SK-N-SH (cell line): ENCODE measurements around the gene ZNF470. TPM values are rescaled to one million over a fixed set of nuclear protein-coding genes. Genes with fewer than 3 reads are reported as not detected.

Experiments used
- CTCF ChIA-PET: fragments of 300-600, 350-600 bp; formaldehyde crosslinking; extraction: SDS; loops from one replicate; lab custom pipeline; 2021; lab: Yijun Ruan, JAX
- POLR2A ChIA-PET: fragments of 350-600 bp; sonication (Branson Sonifier 250); formaldehyde crosslinking; extraction: SDS; loops from one replicate; lab custom pipeline; 2020; ENCODE audit warnings: antibody characterized with exemption, inconsistent platforms; lab: Yijun Ruan, JAX
- DNase-seq: peaks from one replicate; pipeline ENCODE4 v3.0.0; 2012
- H2AFZ ChIP-seq: fragments of 200-600 bp; sonication (generic); 2 replicates; pipeline ENCODE4 v1.8.1; 2016; ENCODE audit warnings: antibody characterized with exemption, mild to moderate bottlenecking, low read depth
- H3F3A ChIP-seq: fragments of 200-600 bp; sonication (generic); replicated peaks from 2 replicates; pipeline ENCODE3; 2016; ENCODE audit warnings: antibody characterized with exemption, mild to moderate bottlenecking; ENCODE audit not compliant: insufficient read depth
- H3K27ac ChIP-seq, 2 experiments: fragments of 200-500 bp in 1 of 2; fragments of 200-600 bp in 1 of 2; sonication (Bioruptor generic) in 1 of 2; sonication (generic), shearing (Covaris generic) in 1 of 2; 2 replicates each; pipeline versions ENCODE4 v1.5.1 to v1.6.1; 2014 to 2016; ENCODE audit warnings: low read depth in 2 of 2, inconsistent platforms in 1 of 2, low read length in 1 of 2, mild to moderate bottlenecking in 1 of 2, mixed read lengths in 1 of 2
- H3K27me3 ChIP-seq: fragments of 200-600 bp; sonication (generic), shearing (Covaris generic); 2 replicates; pipeline ENCODE4 v1.6.1; 2016; ENCODE audit warnings: mixed run types; ENCODE audit not compliant: insufficient read depth
- H3K36me3 ChIP-seq, 2 experiments: fragments of 200-500 bp in 1 of 2; fragments of 200-600 bp in 1 of 2; sonication (Bioruptor generic) in 1 of 2; sonication (generic) in 1 of 2; replicated peaks in 1 of 2; 2 replicates each; pipeline versions ENCODE3 to v1.5.1; 2014 to 2016; ENCODE audit warnings: low read length in 1 of 2, mild to moderate bottlenecking in 1 of 2; ENCODE audit not compliant: insufficient read depth in 2 of 2, control insufficient read depth in 1 of 2
- H3K4me1 ChIP-seq, 2 experiments: fragments of 200-500 bp in 1 of 2; fragments of 200-600 bp in 1 of 2; sonication (Bioruptor generic) in 1 of 2; sonication (generic), shearing (Covaris generic) in 1 of 2; 2 replicates each; pipeline versions ENCODE4 v1.5.1 to v1.6.1; 2014 to 2016; ENCODE audit warnings: low read depth in 1 of 2, low read length in 1 of 2, mixed run types in 1 of 2; ENCODE audit not compliant: insufficient read depth in 2 of 2, control insufficient read depth in 1 of 2
- H3K4me2 ChIP-seq: fragments of 200-600 bp; sonication (generic), shearing (Covaris generic); 2 replicates; pipeline ENCODE4 v1.6.1; 2017; ENCODE audit warnings: mixed run types
- H3K4me3 ChIP-seq, 2 experiments: fragments of 200-500 bp in 1 of 2; fragments of 200-600 bp in 1 of 2; sonication (Bioruptor generic) in 1 of 2; sonication (generic), shearing (Covaris generic) in 1 of 2; 2 replicates each; pipeline versions ENCODE4 v1.5.1 to v1.8.1; 2014 to 2016; ENCODE audit warnings: low read depth in 2 of 2, inconsistent platforms in 1 of 2, low read length in 1 of 2, mild to moderate bottlenecking in 1 of 2, mixed read lengths in 1 of 2, moderate library complexity in 1 of 2
- H3K79me2 ChIP-seq: fragments of 200-600 bp; sonication (generic); 2 replicates; pipeline ENCODE4 v1.8.1; 2017; ENCODE audit warnings: mild to moderate bottlenecking; ENCODE audit not compliant: insufficient read depth
- H3K9ac ChIP-seq: fragments of 200-600 bp; sonication (generic); 2 replicates; pipeline ENCODE4 v1.6.1; 2017; ENCODE audit warnings: mixed run types
- H3K9me2 ChIP-seq: fragments of 200-600 bp; sonication (generic); 2 replicates; pipeline ENCODE4 v1.6.1; 2017; ENCODE audit warnings: mixed run types
- H3K9me3 ChIP-seq: fragments of 200-600 bp; sonication (generic); 2 replicates; pipeline ENCODE4 v1.6.1; 2017; ENCODE audit warnings: mixed run types, mild to moderate bottlenecking, moderate library complexity
- H4K20me1 ChIP-seq: fragments of 200-600 bp; sonication (generic); 2 replicates; pipeline ENCODE4 v1.6.1; 2017; ENCODE audit warnings: mild to moderate bottlenecking, mixed run types; ENCODE audit not compliant: insufficient read depth
- ELF1 ChIP-seq: IDR thresholded peaks from 2 replicates; pipeline ENCODE4 v1.4.0; 2012
- FOSL2 ChIP-seq: IDR thresholded peaks from 2 replicates; pipeline ENCODE4 v1.4.0; 2012; ENCODE audit warnings: low read depth, mild to moderate bottlenecking, moderate library complexity, borderline replicate concordance
- IRF3 ChIP-seq: fragments of 150-350 bp; IDR thresholded peaks from 2 replicates; pipeline ENCODE4 v1.6.1; 2016; ENCODE audit warnings: mild to moderate bottlenecking, low read depth, low read length
- MAX ChIP-seq: IDR thresholded peaks from 2 replicates; pipeline ENCODE4 v1.4.0; 2012; ENCODE audit warnings: low read depth
- MXI1 ChIP-seq: IDR thresholded peaks from 2 replicates; pipeline ENCODE4 v1.6.1; 2012; ENCODE audit warnings: mild to moderate bottlenecking, low read depth, low read length, improper control_type of control experiment
- TAF1 ChIP-seq: IDR thresholded peaks from 2 replicates; pipeline ENCODE4 v1.6.1; 2012; ENCODE audit warnings: low read depth, mild to moderate bottlenecking, low read length, moderate library complexity, borderline replicate concordance
- USF1 ChIP-seq: IDR thresholded peaks from 2 replicates; pipeline ENCODE4 v1.4.0; 2012; ENCODE audit warnings: low read depth, borderline replicate concordance
- WGBS: methylation state at CpG from one replicate; pipeline ENCODE4 v1.1.6; 2017; ENCODE audit warnings: low lambda C conversion rate; 5-methylcytosine and 5-hydroxymethylcytosine counted together
- polyA plus RNA-seq, 3 experiments: library from polyadenylated mRNA; depleted of rRNA; stranded (reverse); fragments of >200 nt; gene quantifications; 2 replicates each; pipeline ENCODE4 v1.2.3, GENCODE V29; 2012

Gene ZNF470
- polyA plus RNA-seq, 1 of the 3 experiments (the other 2 are of a cell fraction), result 2.5 TPM

- 83% methylated on average over 8 of the region's 8 CpGs for WGBS
- no peak overlapping the region for H2AFZ ChIP-seq
- no peaks in the 10 kb centered on the region for H4K20me1 ChIP-seq
- TF ChIP-seq USF1 (no peak), MAX (no peak)
- TF ChIP-seq, all 33 proteins: peak for 0
- POLR2A ChIA-PET, result no interaction called here
- CTCF ChIA-PET, result no interaction called here
- Histone ChIP-seq H3K9ac (no peak overlapping the region), H3K27me3 (no peaks in the 10 kb centered on the region), H3F3A (no peaks in the 10 kb centered on the region), H3K36me3 (peaks cover 12 to 24% of the 10 kb centered on the region in 2 experiments), H3K9me3 (no peaks in the 10 kb centered on the region; the same call in 1 of the 2 replicates), H3K4me3 (no peak overlapping the region; a peak in 1 of 4 replicates), H3K79me2 (peaks cover 67% of the 10 kb centered on the region), H3K9me2 (no peaks in the 10 kb centered on the region), H3K4me1 (no peaks in the 10 kb centered on the region), H3K27ac (no peak overlapping the region), H3K4me2 (no peak overlapping the region)
- no peak for DNase-seq
These were observed 44.0 kb downstream of the ZNF470 start for GRCh38 chr19:56611288-56611687.

- TF ChIP-seq TAF1 (no peak), ELF1 (no peak), MXI1 (no peak), FOSL2 (no peak)
- H2AFZ ChIP-seq, result no peak overlapping the region
- peaks cover 12 to 32% of the 10 kb centered on the region in 2 experiments for H3K36me3 ChIP-seq
- 83% methylated on average over 2 of the region's 2 CpGs for WGBS
- H3K9ac ChIP-seq, result no peak overlapping the region
- no peak for DNase-seq
- H3K4me3 ChIP-seq, result no peak overlapping the region
- no peak overlapping the region for H3K4me2 ChIP-seq
- H3K27ac ChIP-seq, result no peak overlapping the region
- H3K9me2 ChIP-seq, result no peaks in the 10 kb centered on the region
- ChIA-PET CTCF (no interaction called here), POLR2A (no interaction called here)
- no peaks in the 10 kb centered on the region for H3F3A ChIP-seq
- H3K27me3 ChIP-seq, result no peaks in the 10 kb centered on the region
- H4K20me1 ChIP-seq, result no peaks in the 10 kb centered on the region
- no peaks in the 10 kb centered on the region; the same call in 1 of the 2 replicates for H3K9me3 ChIP-seq
- H3K4me1 ChIP-seq, result no peaks in the 10 kb centered on the region
- H3K79me2 ChIP-seq, result peaks cover 67% of the 10 kb centered on the region
These were observed 45.5 kb downstream of the ZNF470 start for GRCh38 chr19:56612737-56613136.

- H3K27me3 ChIP-seq, result no peaks in the 10 kb centered on the region
- WGBS, result 95% methylated on average over 5 of the region's 5 CpGs
- H3K9me3 ChIP-seq, result no peaks in the 10 kb centered on the region
- no peaks in the 10 kb centered on the region for H3K9me2 ChIP-seq
- peaks cover 64% of the 10 kb centered on the region for H3K79me2 ChIP-seq
- no peak overlapping the region for H3K27ac ChIP-seq
- CTCF ChIA-PET, result no interaction called here
- no peak overlapping the region for H2AFZ ChIP-seq
- no peaks in the 10 kb centered on the region for H4K20me1 ChIP-seq
- no peaks in the 10 kb centered on the region for H3F3A ChIP-seq
- TF ChIP-seq IRF3, result no peak
- TF ChIP-seq ELF1, result no peak
- POLR2A ChIA-PET, result no interaction called here
- H3K4me3 ChIP-seq, result peak overlapping the region in 1 of 2 experiments; percentile 6; a peak in 1 of 4 replicates
- no peak for DNase-seq
- peaks cover 17 to 29% of the 10 kb centered on the region in 2 experiments for H3K36me3 ChIP-seq
- H3K9ac ChIP-seq, result no peak overlapping the region
- no peaks in the 10 kb centered on the region for H3K4me1 ChIP-seq
- H3K4me2 ChIP-seq, result no peak overlapping the region
These were observed 46.4 kb downstream of the ZNF470 start for GRCh38 chr19:56613639-56614038.
